Measurements from ENCODE around the gene VSTM4. TPM values are rescaled to one million over a fixed set of nuclear protein-coding genes. Genes with fewer than 3 reads are reported as not detected.

Gene VSTM4
- total and polyA plus RNA-seq, 9 donors = 17.3 to 68.9 (median 42.9) TPM

GRCh38 chr10:49162761-49163310 lies 47.5 kb upstream of the VSTM4 start:
- 85 to 89% (median 86%) methylated on average over 8 of the region's 8 CpGs for WGBS, 3 donors
- Histone ChIP-seq H3K27ac (no peak overlapping the region), H3K9me3 (no peaks in the 10 kb centered on the region), H3K4me1 (ENCODE audit: insufficient read depth) (no peaks in the 10 kb centered on the region), H3K36me3 (no peaks in the 10 kb centered on the region), H3K27me3 (no peaks in the 10 kb centered on the region), H3K4me3 (no peak overlapping the region)
- TF ChIP-seq EP300 (IDR thresholded peaks at IDR 0.05) = no peak
- TF ChIP-seq POLR2A (IDR thresholded peaks at IDR 0.05) = no peak
- no peak for TF ChIP-seq CTCF (IDR thresholded peaks at IDR 0.05)
- intact Hi-C loops (cut with DNase I) = loop anchor here in 2 of 4 donors (5.0 kb wide), 1 partner anchor 181 kb away; no protein-coding TSS in a partner anchor
- DNase-seq = no peak

- no peak for TF ChIP-seq POLR2A (IDR thresholded peaks at IDR 0.05)
- no peak for TF ChIP-seq EP300 (IDR thresholded peaks at IDR 0.05)
- TF ChIP-seq CTCF (IDR thresholded peaks at IDR 0.05) = no peak
- no peaks in the 10 kb centered on the region for H3K27me3 ChIP-seq
- intact Hi-C loops (cut with DNase I) = loop anchor here in 2 of 4 donors (5.0 kb wide), 1 partner anchor 180 kb away; no protein-coding TSS in a partner anchor
- no peaks in the 10 kb centered on the region for H3K9me3 ChIP-seq
- no peaks in the 10 kb centered on the region for H3K36me3 ChIP-seq
- no peaks in the 10 kb centered on the region for H3K4me1 ChIP-seq (ENCODE audit: insufficient read depth)
- no peak for DNase-seq
- no peak overlapping the region for H3K4me3 ChIP-seq
- WGBS, 3 donors = 71 to 86% (median 72%) methylated on average over 5 of the region's 5 CpGs
- no peak overlapping the region for H3K27ac ChIP-seq
These were observed 46.7 kb upstream of the VSTM4 start for GRCh38 chr10:49162063-49162462.

- no peaks in the 10 kb centered on the region for H3K36me3 ChIP-seq
- TF ChIP-seq CTCF (IDR thresholded peaks at IDR 0.05) = peak in 1 of 3 donors; percentile 26
- no peak for TF ChIP-seq POLR2A (IDR thresholded peaks at IDR 0.05)
- no peak for TF ChIP-seq EP300 (IDR thresholded peaks at IDR 0.05)
- no peaks in the 10 kb centered on the region for H3K4me1 ChIP-seq (ENCODE audit: insufficient read depth)
- 41 to 48% (median 42%) methylated on average over 8 of the region's 8 CpGs for WGBS, 3 donors
- H3K4me3 ChIP-seq = no peak overlapping the region
- intact Hi-C loops (cut with DNase I) = loop anchor here in 2 of 4 donors (5.0 kb wide), 1 partner anchor 179 kb away; no protein-coding TSS in a partner anchor
- no peaks in the 10 kb centered on the region for H3K9me3 ChIP-seq
- DNase-seq = no peak
- H3K27ac ChIP-seq = no peak overlapping the region
- no peaks in the 10 kb centered on the region for H3K27me3 ChIP-seq
These were observed 46.2 kb upstream of the VSTM4 start for GRCh38 chr10:49161411-49161997.

GRCh38 chr10:49160814-49161213 lies 45.5 kb upstream of the VSTM4 start:
- Histone ChIP-seq H3K27me3 (no peaks in the 10 kb centered on the region), H3K9me3 (no peaks in the 10 kb centered on the region), H3K27ac (no peak overlapping the region), H3K36me3 (no peaks in the 10 kb centered on the region), H3K4me3 (no peak overlapping the region), H3K4me1 (ENCODE audit: insufficient read depth) (no peaks in the 10 kb centered on the region)
- 96 to 98% (median 98%) methylated on average over 5 of the region's 5 CpGs for WGBS, 3 donors
- no peak for TF ChIP-seq POLR2A (IDR thresholded peaks at IDR 0.05)
- TF ChIP-seq EP300 (IDR thresholded peaks at IDR 0.05) = no peak
- no peak for TF ChIP-seq CTCF (IDR thresholded peaks at IDR 0.05)
- no peak for DNase-seq
- intact Hi-C loops (cut with DNase I) = loop anchor here in 2 of 4 donors (5.0 kb wide), 1 partner anchor 179 kb away; no protein-coding TSS in a partner anchor

Measured in ovary (tissue), 9 donors.